ENCODE results near the gene EEPD1.

The EEPD1 gene

GRCh38 chr7:36312064-36312914 is 159.2 kb downstream of the EEPD1 start:
- peaks cover 10% of the 10 kb centered on the region for H3K4me1 ChIP-seq (ENCODE audit: insufficient read depth, insufficient read length)
- H3K9ac ChIP-seq (ENCODE audit: insufficient read length, low read depth) = no peak overlapping the region
- no peak for DNase-seq (ENCODE audit: low read depth, low spot score)
- no peaks in the 10 kb centered on the region for H3K27me3 ChIP-seq (ENCODE audit: insufficient read depth, insufficient read length)
- H3K36me3 ChIP-seq (ENCODE audit: insufficient read depth, insufficient read length, low read length) = no peaks in the 10 kb centered on the region
- H3K9me3 ChIP-seq (ENCODE audit: insufficient read depth, low read length) = no peaks in the 10 kb centered on the region
- TF ChIP-seq SUZ12 (IDR thresholded peaks at IDR 0.05; ENCODE audit: extremely low read depth, insufficient read depth, insufficient read length) (no peak), ZNF274 (IDR thresholded peaks at IDR 0.05; ENCODE audit: low read depth, low read length) (no peak)
- no peak overlapping the region for H3K4me3 ChIP-seq (ENCODE audit: insufficient read length, low read depth)

GRCh38 chr7:36312915-36313334 is 159.9 kb downstream of the EEPD1 start:
- Histone ChIP-seq H3K4me1 (ENCODE audit: insufficient read depth, insufficient read length) (peaks cover 10% of the 10 kb centered on the region), H3K27me3 (ENCODE audit: insufficient read depth, insufficient read length) (no peaks in the 10 kb centered on the region)

GRCh38 chr7:36313607-36314006 is 160.6 kb downstream of the EEPD1 start:
- Histone ChIP-seq H3K4me1 (ENCODE audit: insufficient read depth, insufficient read length) (peaks cover 7% of the 10 kb centered on the region), H3K36me3 (ENCODE audit: insufficient read depth, insufficient read length, low read length) (no peaks in the 10 kb centered on the region), H3K9me3 (ENCODE audit: insufficient read depth, low read length) (no peaks in the 10 kb centered on the region), H3K27me3 (ENCODE audit: insufficient read depth, insufficient read length) (no peaks in the 10 kb centered on the region), H3K9ac (ENCODE audit: insufficient read length, low read depth) (no peak overlapping the region), H3K4me3 (ENCODE audit: insufficient read length, low read depth) (no peak overlapping the region)
- no peak for TF ChIP-seq YY1 (IDR thresholded peaks at IDR 0.05; ENCODE audit: insufficient read depth, insufficient read length)
- no peak for TF ChIP-seq ZNF274 (IDR thresholded peaks at IDR 0.05; ENCODE audit: low read depth, low read length)
- TF ChIP-seq SUZ12 (IDR thresholded peaks at IDR 0.05; ENCODE audit: extremely low read depth, insufficient read depth, insufficient read length) = no peak
- DNase-seq (ENCODE audit: low read depth, low spot score) = no peak

More at GRCh38 chr7:36312915-36313334, 159.9 kb downstream of the EEPD1 start:
- TF ChIP-seq YY1 (IDR thresholded peaks at IDR 0.05; ENCODE audit: insufficient read depth, insufficient read length) (no peak), SUZ12 (IDR thresholded peaks at IDR 0.05; ENCODE audit: extremely low read depth, insufficient read depth, insufficient read length) (no peak), ZNF274 (IDR thresholded peaks at IDR 0.05; ENCODE audit: low read depth, low read length) (no peak)
- H3K4me3 ChIP-seq (ENCODE audit: insufficient read length, low read depth) = no peak overlapping the region
- H3K9me3 ChIP-seq (ENCODE audit: insufficient read depth, low read length) = no peaks in the 10 kb centered on the region
- no peaks in the 10 kb centered on the region for H3K36me3 ChIP-seq (ENCODE audit: insufficient read depth, insufficient read length, low read length)
- H3K9ac ChIP-seq (ENCODE audit: insufficient read length, low read depth) = peak overlapping the region; percentile 12
- DNase-seq (ENCODE audit: low read depth, low spot score) = no peak

DNA sequence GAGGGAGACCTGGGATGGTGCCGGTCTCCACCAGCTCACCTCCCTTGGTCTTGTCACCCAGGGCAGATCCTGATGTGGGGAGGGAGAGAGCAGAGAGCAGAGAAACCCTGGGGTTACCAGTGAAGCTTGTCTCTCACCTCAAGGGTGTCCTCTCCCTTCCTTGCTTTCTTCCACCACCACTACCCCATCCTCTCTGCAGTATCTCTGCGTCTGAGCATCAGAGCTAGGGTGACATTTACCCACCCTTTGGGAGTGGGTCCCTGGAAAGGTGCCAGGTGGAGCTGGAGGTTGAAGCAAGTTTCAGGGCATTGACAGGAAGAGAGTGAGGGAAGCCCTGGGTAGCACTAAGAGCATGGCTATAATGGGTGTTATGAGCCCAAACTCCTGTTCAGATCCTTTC is 161.4 kb downstream of the EEPD1 start:
- Histone ChIP-seq H3K4me1 (ENCODE audit: insufficient read depth, insufficient read length) (peaks cover 5% of the 10 kb centered on the region), H3K4me3 (ENCODE audit: insufficient read length, low read depth) (no peak overlapping the region), H3K27me3 (ENCODE audit: insufficient read depth, insufficient read length) (no peaks in the 10 kb centered on the region), H3K36me3 (ENCODE audit: insufficient read depth, insufficient read length, low read length) (no peaks in the 10 kb centered on the region), H3K9ac (ENCODE audit: insufficient read length, low read depth) (no peak overlapping the region), H3K9me3 (ENCODE audit: insufficient read depth, low read length) (no peaks in the 10 kb centered on the region)
- no peak for DNase-seq (ENCODE audit: low read depth, low spot score)
- no peak for TF ChIP-seq ZNF274 (IDR thresholded peaks at IDR 0.05; ENCODE audit: low read depth, low read length)
- no peak for TF ChIP-seq SUZ12 (IDR thresholded peaks at IDR 0.05; ENCODE audit: extremely low read depth, insufficient read depth, insufficient read length)
- TF ChIP-seq YY1 (IDR thresholded peaks at IDR 0.05; ENCODE audit: insufficient read depth, insufficient read length) = no peak

- Histone ChIP-seq H3K27me3 (ENCODE audit: insufficient read depth, insufficient read length) (no peaks in the 10 kb centered on the region), H3K9ac (ENCODE audit: insufficient read length, low read depth) (no peak overlapping the region), H3K36me3 (ENCODE audit: insufficient read depth, insufficient read length, low read length) (no peaks in the 10 kb centered on the region), H3K9me3 (ENCODE audit: insufficient read depth, low read length) (0 out of 2 replicates have a peak, but pooled peaks cover under 1% of the 10 kb centered on the region), H3K4me1 (ENCODE audit: insufficient read depth, insufficient read length) (peaks cover 3% of the 10 kb centered on the region), H3K4me3 (ENCODE audit: insufficient read length, low read depth) (no peak overlapping the region)
- no peak for DNase-seq (ENCODE audit: low read depth, low spot score)
- no peak for TF ChIP-seq YY1 (IDR thresholded peaks at IDR 0.05; ENCODE audit: insufficient read depth, insufficient read length)
- TF ChIP-seq ZNF274 (IDR thresholded peaks at IDR 0.05; ENCODE audit: low read depth, low read length) = no peak
- no peak for TF ChIP-seq SUZ12 (IDR thresholded peaks at IDR 0.05; ENCODE audit: extremely low read depth, insufficient read depth, insufficient read length)
Observed at GRCh38 chr7:36315309-36315944, 162.4 kb downstream of the EEPD1 start.

DNA sequence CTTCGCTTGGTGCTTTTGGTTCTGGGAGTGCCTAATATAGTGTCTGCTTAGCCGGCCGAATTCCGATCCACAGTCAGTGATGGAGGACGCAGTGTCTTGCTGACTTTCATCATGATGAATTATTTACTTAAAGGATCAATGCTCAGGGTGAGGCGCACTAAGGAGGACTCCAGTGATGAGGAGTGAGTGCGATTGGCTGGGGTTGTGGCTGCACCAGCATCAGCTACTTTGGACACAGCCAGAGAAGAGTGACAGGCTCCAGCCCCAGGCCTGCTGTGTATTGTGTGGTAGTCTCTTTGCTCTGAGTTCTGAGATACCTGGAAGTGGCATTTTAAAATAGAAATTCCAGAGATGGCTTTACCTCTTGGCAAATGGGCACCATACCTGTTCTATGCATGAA is 163.3 kb downstream of the EEPD1 start:
- no peak for DNase-seq (ENCODE audit: low read depth, low spot score)

GRCh38 chr7:36317276-36317675 is 164.2 kb downstream of the EEPD1 start:
- H3K27me3 ChIP-seq (ENCODE audit: insufficient read depth, insufficient read length) = no peaks in the 10 kb centered on the region
- no peak for DNase-seq (ENCODE audit: low read depth, low spot score)
- no peak overlapping the region for H3K4me3 ChIP-seq (ENCODE audit: insufficient read length, low read depth)
- peaks cover 3% of the 10 kb centered on the region for H3K4me1 ChIP-seq (ENCODE audit: insufficient read depth, insufficient read length)
- peaks cover 16% of the 10 kb centered on the region for H3K9me3 ChIP-seq (ENCODE audit: insufficient read depth, low read length)
- no peaks in the 10 kb centered on the region for H3K36me3 ChIP-seq (ENCODE audit: insufficient read depth, insufficient read length, low read length)
- TF ChIP-seq ZNF274 (IDR thresholded peaks at IDR 0.05; ENCODE audit: low read depth, low read length) = no peak
- TF ChIP-seq YY1 (IDR thresholded peaks at IDR 0.05; ENCODE audit: insufficient read depth, insufficient read length) = no peak
- no peak for TF ChIP-seq SUZ12 (IDR thresholded peaks at IDR 0.05; ENCODE audit: extremely low read depth, insufficient read depth, insufficient read length)
- H3K9ac ChIP-seq (ENCODE audit: insufficient read length, low read depth) = no peak overlapping the region

More for the DNA sequence above, 163.3 kb downstream of the EEPD1 start:
- TF ChIP-seq YY1 (IDR thresholded peaks at IDR 0.05; ENCODE audit: insufficient read depth, insufficient read length) (no peak), SUZ12 (IDR thresholded peaks at IDR 0.05; ENCODE audit: extremely low read depth, insufficient read depth, insufficient read length) (no peak), ZNF274 (IDR thresholded peaks at IDR 0.05; ENCODE audit: low read depth, low read length) (no peak)
- no peaks in the 10 kb centered on the region for H3K36me3 ChIP-seq (ENCODE audit: insufficient read depth, insufficient read length, low read length)
- H3K27me3 ChIP-seq (ENCODE audit: insufficient read depth, insufficient read length) = no peaks in the 10 kb centered on the region
- no peak overlapping the region for H3K9ac ChIP-seq (ENCODE audit: insufficient read length, low read depth)
- H3K4me1 ChIP-seq (ENCODE audit: insufficient read depth, insufficient read length) = peaks cover 3% of the 10 kb centered on the region
- no peak overlapping the region for H3K4me3 ChIP-seq (ENCODE audit: insufficient read length, low read depth)
- peaks cover 9% of the 10 kb centered on the region; the same call in 1 of the 2 replicates for H3K9me3 ChIP-seq (ENCODE audit: insufficient read depth, low read length)
